SK-N-SH (cell line): Measurements from ENCODE around the gene LRGUK.

ENCODE experiments used
- CTCF ChIP-seq: fragments of 200-600 bp; sonication (generic); IDR thresholded peaks from 2 replicates; pipeline ENCODE4 v1.6.1; 2017; ENCODE audit warnings: antibody characterized with exemption, mild to moderate bottlenecking, moderate library complexity
- SMC3 ChIP-seq: IDR thresholded peaks from 2 replicates; pipeline ENCODE4 v1.6.1; 2012; ENCODE audit warnings: low read depth, low read length, improper control_type of control experiment
- TEAD4 ChIP-seq: IDR thresholded peaks from 2 replicates; pipeline ENCODE4 v1.4.0; 2012; ENCODE audit warnings: mild to moderate bottlenecking, borderline replicate concordance; ENCODE audit not compliant: insufficient read depth

DNA sequence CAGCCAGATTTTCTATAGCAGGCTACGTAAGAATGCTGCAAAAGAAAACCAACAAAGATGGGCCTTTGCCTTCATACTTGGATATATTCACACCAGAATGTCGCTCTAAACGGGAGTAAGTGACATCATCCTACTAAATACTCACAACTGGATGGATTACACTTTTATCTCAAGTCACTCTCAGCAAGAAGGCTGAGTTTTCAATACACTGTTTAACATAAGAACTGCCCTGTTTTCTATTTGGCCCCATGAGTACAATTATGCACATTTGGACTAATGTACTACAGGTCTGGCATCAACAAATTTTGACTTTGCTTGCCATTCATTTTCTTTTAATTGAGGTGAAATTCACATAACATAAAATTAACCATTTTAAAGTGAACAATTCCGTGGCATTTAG is 181.4 kb downstream of the LRGUK start:
- no peak for TF ChIP-seq CTCF
- no peak for TF ChIP-seq SMC3
- TF ChIP-seq TEAD4 = no peak
